Stimulated activated CD8-positive, alpha-beta memory T cell treated with anti-CD3 and anti-CD28 coated beads, Interleukin-4, amount 100 ng/mL, for 24 hours (primary cell): ENCODE measurements around the gene NFIA.

Experiments
- DNase-seq: peaks from one replicate; pipeline ENCODE4 v3.0.0-alpha.2; 2020; ENCODE audit warnings: low read depth

Gene NFIA

GRCh38 chr1:61082311-61083012 lies at the start of gene NFIA:
TSS of gene NFIA (plus strand) at chr1:61082561.
- DNase-seq: no peak

- DNase-seq: no peak
Observed at GRCh38 chr1:61035880-61036279, 46.5 kb upstream of the NFIA start.

- no peak for DNase-seq
Observed at GRCh38 chr1:61042466-61043009, 39.8 kb upstream of the NFIA start.

GRCh38 chr1:61043010-61043820 lies 39.1 kb upstream of the NFIA start:
- DNase-seq: peak; percentile 82

- no peak for DNase-seq
Observed at GRCh38 chr1:61046434-61046833, 35.9 kb upstream of the NFIA start.

- DNase-seq: no peak
Observed at GRCh38 chr1:61047061-61047460, 35.3 kb upstream of the NFIA start.

- DNase-seq: peak; percentile 85
Observed at GRCh38 chr1:61049850-61050540, 32.4 kb upstream of the NFIA start.

GRCh38 chr1:61050541-61051442 lies 31.6 kb upstream of the NFIA start:
- DNase-seq: no peak

- DNase-seq: no peak
Observed at GRCh38 chr1:61051443-61051718, 31.0 kb upstream of the NFIA start.

GRCh38 chr1:61051719-61052394 lies 30.5 kb upstream of the NFIA start:
- no peak for DNase-seq

- no peak for DNase-seq
Observed at GRCh38 chr1:61052395-61053225, 29.8 kb upstream of the NFIA start.

- no peak for DNase-seq
Observed at GRCh38 chr1:61053226-61053711, 29.1 kb upstream of the NFIA start.

GRCh38 chr1:61053712-61054600 lies 28.4 kb upstream of the NFIA start:
- no peak for DNase-seq

- DNase-seq: no peak
Observed at GRCh38 chr1:61054601-61054993, 27.8 kb upstream of the NFIA start.

- no peak for DNase-seq
Observed at GRCh38 chr1:61055110-61055614, 27.2 kb upstream of the NFIA start.

GRCh38 chr1:61056196-61056572 lies 26.2 kb upstream of the NFIA start:
- DNase-seq: no peak

- DNase-seq: no peak
Observed at GRCh38 chr1:61056573-61057439, 25.6 kb upstream of the NFIA start.
